ENCODE data around the gene DHX36. TPM values are rescaled to one million over a fixed set of nuclear protein-coding genes. Genes with fewer than 3 reads are reported as not detected.

Gene DHX36
- total RNA-seq, 4 donors from 2014 or later: 57.2 to 106 (median 70.9) TPM

DNA sequence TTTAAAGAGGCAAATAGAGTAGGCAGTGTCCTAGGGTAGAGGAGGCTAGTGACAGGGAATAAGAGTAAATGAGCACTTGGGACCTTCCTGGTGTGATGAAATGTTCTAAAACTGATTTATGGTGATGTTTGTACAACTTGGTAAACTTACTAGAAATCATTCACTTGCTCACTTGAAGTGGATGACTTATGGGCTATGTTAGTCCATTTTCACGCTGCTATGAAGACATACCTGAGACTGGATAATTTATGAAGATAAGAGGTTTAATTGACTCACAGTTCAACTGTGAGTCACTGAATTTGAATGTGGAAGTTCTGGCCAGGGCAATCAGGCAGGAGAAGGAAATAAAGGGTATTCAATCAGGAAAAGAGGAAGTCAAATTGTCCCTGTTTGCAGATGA, 31.7 kb upstream of the DHX36 start:
- H3K36me3 ChIP-seq: no peaks in the 10 kb centered on the region
- no peak for DNase-seq
- 50 to 71% methylated on average over 1 of the region's 1 CpG for WGBS, 2 donors
- no peaks in the 10 kb centered on the region for H3K9me3 ChIP-seq
- no peak overlapping the region for H3K4me3 ChIP-seq (replicated peaks in 1 of 3)
- TF ChIP-seq POLR2A (IDR thresholded peaks at IDR 0.05): no peak
- TF ChIP-seq, protein P1, sequence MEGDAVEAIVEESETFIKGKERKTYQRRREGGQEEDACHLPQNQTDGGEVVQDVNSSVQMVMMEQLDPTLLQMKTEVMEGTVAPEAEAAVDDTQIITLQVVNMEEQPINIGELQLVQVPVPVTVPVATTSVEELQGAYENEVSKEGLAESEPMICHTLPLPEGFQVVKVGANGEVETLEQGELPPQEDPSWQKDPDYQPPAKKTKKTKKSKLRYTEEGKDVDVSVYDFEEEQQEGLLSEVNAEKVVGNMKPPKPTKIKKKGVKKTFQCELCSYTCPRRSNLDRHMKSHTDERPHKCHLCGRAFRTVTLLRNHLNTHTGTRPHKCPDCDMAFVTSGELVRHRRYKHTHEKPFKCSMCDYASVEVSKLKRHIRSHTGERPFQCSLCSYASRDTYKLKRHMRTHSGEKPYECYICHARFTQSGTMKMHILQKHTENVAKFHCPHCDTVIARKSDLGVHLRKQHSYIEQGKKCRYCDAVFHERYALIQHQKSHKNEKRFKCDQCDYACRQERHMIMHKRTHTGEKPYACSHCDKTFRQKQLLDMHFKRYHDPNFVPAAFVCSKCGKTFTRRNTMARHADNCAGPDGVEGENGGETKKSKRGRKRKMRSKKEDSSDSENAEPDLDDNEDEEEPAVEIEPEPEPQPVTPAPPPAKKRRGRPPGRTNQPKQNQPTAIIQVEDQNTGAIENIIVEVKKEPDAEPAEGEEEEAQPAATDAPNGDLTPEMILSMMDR (IDR thresholded peaks at IDR 0.05): no peak
- H3K27ac ChIP-seq: no peak overlapping the region
- H3K4me1 ChIP-seq: no peaks in the 10 kb centered on the region
- no peaks in the 10 kb centered on the region for H3K27me3 ChIP-seq
- intact Hi-C loops (cut with DNase I): no loop called here

DNA sequence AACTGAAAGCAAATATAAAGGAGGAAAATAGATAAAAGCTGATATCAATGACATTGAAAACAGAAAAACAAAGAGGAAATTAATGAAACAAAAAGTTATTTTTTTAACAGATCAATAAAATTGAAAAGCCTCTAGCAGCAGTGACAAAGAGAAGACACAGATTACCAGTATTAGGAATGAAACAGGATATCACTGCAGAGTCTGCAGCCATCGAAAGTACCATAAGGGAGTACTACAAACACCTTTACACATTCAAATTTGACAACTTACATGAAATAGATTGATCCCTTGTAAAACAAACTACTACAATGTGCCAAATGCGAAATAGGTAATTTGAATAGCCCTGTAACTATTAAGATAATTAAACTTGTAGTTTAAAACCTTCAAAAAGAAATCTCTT, 24.9 kb upstream of the DHX36 start:
- TF ChIP-seq POLR2A (IDR thresholded peaks at IDR 0.05): no peak
- TF ChIP-seq, protein P1 (IDR thresholded peaks at IDR 0.05): no peak
- Histone ChIP-seq H3K27ac (no peak overlapping the region), H3K9me3 (no peaks in the 10 kb centered on the region), H3K4me1 (no peaks in the 10 kb centered on the region), H3K27me3 (no peaks in the 10 kb centered on the region), H3K4me3 (replicated peaks in 1 of 3) (no peak overlapping the region), H3K36me3 (no peaks in the 10 kb centered on the region)
- DNase-seq: no peak
- intact Hi-C loops (cut with DNase I): no loop called here
- 57 to 72% methylated on average over 2 of the region's 2 CpGs for WGBS, 2 donors

DNA sequence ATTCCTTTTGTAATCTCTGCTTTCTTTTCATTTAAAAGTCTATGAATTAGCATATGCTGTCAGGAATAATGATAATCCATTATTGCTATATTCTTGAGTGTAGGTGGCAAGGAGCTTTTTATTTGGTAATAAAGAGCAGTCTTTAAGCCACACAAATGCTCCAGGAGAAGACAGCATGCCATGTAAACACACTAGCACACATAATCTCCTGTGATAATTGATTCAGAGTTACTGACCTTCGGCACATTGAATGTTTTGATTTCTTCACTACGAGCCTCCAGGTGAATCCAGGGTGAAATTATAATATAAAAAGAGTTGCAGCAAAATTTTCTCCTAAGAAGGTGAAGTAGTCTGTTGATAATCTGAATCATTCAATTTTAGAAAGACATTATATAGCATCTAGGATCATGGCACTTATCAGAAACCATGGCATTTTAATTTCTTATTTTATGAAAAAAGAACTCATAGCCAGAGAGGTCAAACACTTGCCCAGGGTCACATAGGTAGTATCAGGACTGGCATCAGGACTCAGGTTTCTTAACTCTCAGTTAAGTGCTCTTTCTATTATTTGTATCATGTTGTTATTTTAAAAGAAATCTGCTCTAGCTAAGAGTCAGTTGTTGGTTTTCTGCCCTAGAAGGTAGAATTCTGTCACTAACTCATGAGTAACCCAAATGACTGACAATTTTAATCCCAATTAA, 21.3 kb upstream of the DHX36 start:
- WGBS, 2 donors: 82% methylated on average over 2 of the region's 2 CpGs
- no peak for DNase-seq
- Histone ChIP-seq H3K27ac (no peak overlapping the region), H3K9me3 (no peaks in the 10 kb centered on the region), H3K4me1 (no peaks in the 10 kb centered on the region), H3K4me3 (replicated peaks in 1 of 3) (no peak overlapping the region), H3K27me3 (no peaks in the 10 kb centered on the region), H3K36me3 (no peaks in the 10 kb centered on the region)
- intact Hi-C loops (cut with DNase I): no loop called here
- TF ChIP-seq, protein P1 (IDR thresholded peaks at IDR 0.05): no peak
- no peak for TF ChIP-seq POLR2A (IDR thresholded peaks at IDR 0.05)

DNA sequence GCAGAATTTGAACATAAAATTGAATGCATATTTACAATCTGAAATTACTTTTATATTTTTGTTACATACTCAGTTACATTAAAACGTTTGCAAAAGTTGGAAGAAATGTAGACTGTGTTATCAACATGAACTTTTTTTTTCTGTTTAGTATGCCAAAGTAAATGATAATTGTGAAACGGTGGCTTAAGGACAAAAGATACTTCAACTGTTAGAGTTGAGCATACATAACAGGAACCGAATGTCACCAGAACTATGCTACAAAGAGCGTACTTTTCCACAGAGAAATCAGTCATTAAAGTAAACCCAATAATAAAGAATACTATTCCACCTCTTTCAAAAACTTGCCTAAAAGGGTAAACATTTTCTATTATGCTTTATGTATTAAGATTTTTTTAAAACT, 14.3 kb upstream of the DHX36 start:
- TF ChIP-seq, protein P1 (IDR thresholded peaks at IDR 0.05): no peak
- TF ChIP-seq POLR2A (IDR thresholded peaks at IDR 0.05): no peak
- no peaks in the 10 kb centered on the region for H3K4me1 ChIP-seq
- H3K36me3 ChIP-seq: no peaks in the 10 kb centered on the region
- intact Hi-C loops (cut with DNase I): loop anchor here (10.0 kb wide), 1 partner anchor 986 kb away; no protein-coding TSS in a partner anchor
- H3K27me3 ChIP-seq: no peaks in the 10 kb centered on the region
- no peak overlapping the region for H3K4me3 ChIP-seq (replicated peaks in 1 of 3)
- WGBS, 2 donors: 69 to 70% methylated on average over 4 of the region's 4 CpGs
- H3K27ac ChIP-seq: no peak overlapping the region
- no peaks in the 10 kb centered on the region for H3K9me3 ChIP-seq
- DNase-seq: no peak

DNA sequence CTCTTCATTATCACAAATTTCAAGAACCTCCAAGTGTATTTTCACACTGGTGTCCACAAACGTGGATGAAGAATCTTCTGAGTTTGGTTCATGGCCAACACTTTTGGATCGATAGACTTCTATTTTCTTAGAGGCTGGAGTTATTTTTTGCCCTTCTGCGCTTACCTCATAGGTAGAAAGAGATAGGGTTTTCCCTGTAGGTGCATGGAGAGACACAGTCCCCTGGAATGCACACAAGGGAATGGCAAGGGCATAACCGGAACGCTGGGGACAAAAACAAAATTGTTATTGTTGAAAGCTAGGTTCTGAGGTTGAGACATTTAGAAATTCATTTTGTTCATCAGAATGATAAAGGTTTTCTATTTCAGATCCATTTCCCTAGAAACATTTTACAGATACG, 13.7 kb upstream of the DHX36 start:
- WGBS, 2 donors: 91% methylated on average over 6 of the region's 6 CpGs

More for the DNA sequence above, 13.7 kb upstream of the DHX36 start:
- TF ChIP-seq, protein P1 (IDR thresholded peaks at IDR 0.05): no peak
- TF ChIP-seq POLR2A (IDR thresholded peaks at IDR 0.05): no peak
- no peak overlapping the region for H3K27ac ChIP-seq
- H3K4me3 ChIP-seq (replicated peaks in 1 of 3): no peak overlapping the region
- H3K36me3 ChIP-seq: no peaks in the 10 kb centered on the region
- intact Hi-C loops (cut with DNase I): loop anchor here (10.0 kb wide), 1 partner anchor 987 kb away; no protein-coding TSS in a partner anchor
- no peaks in the 10 kb centered on the region for H3K27me3 ChIP-seq
- H3K4me1 ChIP-seq: no peaks in the 10 kb centered on the region
- DNase-seq: no peak
- H3K9me3 ChIP-seq: no peaks in the 10 kb centered on the region
